Measurements from ENCODE around the gene MAML2.

MAML2 gene

GRCh38 chr11:96232132-96232531 is 110.9 kb downstream of the MAML2 start:
- no peak for DNase-seq

GRCh38 chr11:96230686-96231085 is 112.3 kb downstream of the MAML2 start:
- DNase-seq: no peak

GRCh38 chr11:96229354-96229977 is 113.5 kb downstream of the MAML2 start:
- DNase-seq: no peak

- no peak for DNase-seq
Measured at GRCh38 chr11:96228910-96229309, 114.1 kb downstream of the MAML2 start.

- no peak for DNase-seq
Measured at GRCh38 chr11:96228473-96228891, 114.5 kb downstream of the MAML2 start.

- DNase-seq: no peak
Measured at GRCh38 chr11:96227244-96227643, 115.8 kb downstream of the MAML2 start.

DNA sequence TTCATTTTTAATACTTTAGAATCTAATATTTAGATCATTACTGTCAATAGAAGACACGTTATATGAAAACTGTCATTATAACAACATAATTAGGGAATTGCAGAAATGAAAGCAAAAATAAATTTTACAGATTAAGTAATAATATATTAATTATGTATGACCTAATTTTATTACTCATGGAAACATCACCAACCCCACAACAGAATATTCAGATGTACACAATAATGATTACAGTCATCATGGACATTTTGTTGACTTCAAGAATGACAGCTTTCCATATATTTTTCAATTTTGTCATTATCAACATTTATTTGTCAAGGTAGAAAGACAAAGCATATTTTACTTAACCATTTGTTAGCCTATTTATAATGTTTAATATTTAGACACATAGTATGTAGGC is 119.9 kb downstream of the MAML2 start:
- no peak for DNase-seq

GRCh38 chr11:96222102-96222501 is 120.9 kb downstream of the MAML2 start:
- no peak for DNase-seq

GRCh38 chr11:96221244-96222070 is 121.5 kb downstream of the MAML2 start:
- DNase-seq: no peak

DNA sequence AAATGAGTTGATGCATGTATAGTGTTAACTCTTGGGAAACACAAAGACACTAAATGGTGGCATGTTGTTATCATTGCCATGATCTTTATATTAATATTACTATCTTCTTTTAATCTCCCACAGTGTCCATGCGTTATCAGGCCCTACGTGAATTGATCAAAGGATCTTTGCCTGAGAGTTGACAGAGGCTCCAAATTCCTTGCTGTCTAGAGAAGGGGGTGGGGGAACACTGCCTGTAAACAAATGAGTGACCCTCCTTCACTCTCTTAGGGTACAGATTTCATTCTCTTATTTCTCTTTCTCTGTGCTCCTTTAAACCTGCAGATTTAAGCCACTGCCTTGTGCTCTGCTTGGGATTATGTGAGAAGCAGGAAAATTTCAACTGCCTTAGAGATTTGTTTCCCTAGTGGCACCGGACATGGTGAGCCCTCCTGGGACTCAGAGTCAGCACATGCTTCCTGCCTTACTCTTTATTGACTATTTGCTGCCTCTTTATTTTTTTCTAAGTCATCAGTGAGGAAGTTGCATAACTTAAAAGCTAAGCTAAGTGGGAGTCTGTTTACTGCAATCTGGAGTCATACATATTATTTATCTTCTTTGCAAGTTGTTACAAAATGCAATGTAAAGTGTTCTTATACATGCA is 122.9 kb downstream of the MAML2 start:
- DNase-seq: no peak

DNA sequence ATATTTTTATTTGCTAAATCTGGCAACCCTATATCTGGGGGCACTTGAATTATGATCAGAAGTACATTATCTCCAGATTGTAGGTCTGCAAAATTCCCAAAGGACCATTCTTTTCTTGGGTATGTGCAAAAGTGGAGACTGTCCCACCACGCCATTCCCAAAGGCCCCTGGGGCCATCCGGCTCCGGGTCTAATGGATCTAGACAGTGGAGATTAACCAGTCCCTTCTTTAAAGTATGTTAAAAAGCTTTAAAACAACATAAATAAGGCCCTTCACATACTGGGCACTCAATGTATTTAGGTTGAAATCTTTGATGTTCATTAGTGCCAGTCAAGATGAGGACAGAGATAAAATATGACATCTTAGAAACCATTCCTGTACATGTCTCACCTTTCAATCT is 124.1 kb downstream of the MAML2 start:
- no peak for DNase-seq

GRCh38 chr11:96218006-96218405 is 125.0 kb downstream of the MAML2 start:
- DNase-seq: no peak

DNA sequence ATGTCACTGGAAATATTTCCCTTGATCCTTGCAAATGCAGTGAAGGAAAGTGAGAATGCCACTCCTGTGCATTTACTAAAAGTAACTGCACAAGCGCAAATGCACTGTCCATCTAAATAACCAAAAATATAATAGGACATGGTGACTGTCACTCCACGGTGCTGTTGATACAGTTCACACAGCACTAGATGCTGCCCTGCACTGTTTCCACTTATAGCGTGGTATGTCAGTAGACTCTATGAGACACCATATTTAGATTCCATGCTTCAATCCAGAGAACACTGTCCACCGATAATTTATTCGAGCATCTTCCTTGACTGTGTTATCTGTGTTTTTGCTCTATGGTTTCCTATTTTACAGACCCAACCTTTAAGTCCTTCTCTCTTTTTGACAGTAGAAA is 125.8 kb downstream of the MAML2 start:
- no peak for DNase-seq

- no peak for DNase-seq
Measured at GRCh38 chr11:96215826-96216225, 127.2 kb downstream of the MAML2 start.

- DNase-seq: no peak
Measured at GRCh38 chr11:96215110-96215782, 127.7 kb downstream of the MAML2 start.

DNA sequence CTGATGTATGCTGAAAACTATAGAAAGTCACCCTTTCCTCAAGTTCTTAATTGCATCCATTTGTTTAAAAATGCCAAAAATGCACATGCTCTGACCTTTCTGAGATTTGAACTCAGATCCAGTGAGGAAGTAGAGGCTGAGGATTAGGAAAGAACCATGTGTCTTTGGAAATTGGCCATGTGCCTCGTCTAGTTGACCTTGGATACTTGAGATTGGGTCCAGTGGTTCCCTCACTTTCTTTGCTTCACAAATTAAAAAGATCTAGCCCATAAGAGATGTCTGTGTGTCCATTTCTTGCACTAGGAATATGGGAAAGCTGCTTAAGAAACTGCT is 128.3 kb downstream of the MAML2 start:
- no peak for DNase-seq

DNA sequence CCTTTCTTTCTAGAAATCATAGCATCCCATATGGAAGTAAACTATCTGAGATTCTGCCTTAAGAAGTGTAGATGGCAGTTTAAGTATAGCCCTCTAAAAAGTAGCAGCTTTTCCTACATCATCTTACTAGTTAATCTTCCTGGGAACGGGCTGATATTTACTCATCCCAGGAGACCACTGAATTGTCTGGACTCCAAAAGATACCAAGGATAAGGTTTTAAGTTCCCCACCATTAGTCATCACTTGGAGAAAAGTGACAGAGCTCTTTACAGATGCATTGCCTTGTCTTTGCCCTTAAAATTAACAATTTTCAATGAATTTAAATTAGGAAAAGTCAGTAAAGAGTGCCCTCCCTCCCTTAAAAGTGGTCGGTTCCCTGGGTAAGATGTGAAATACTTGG is 129.5 kb downstream of the MAML2 start:
- DNase-seq: no peak

DNA sequence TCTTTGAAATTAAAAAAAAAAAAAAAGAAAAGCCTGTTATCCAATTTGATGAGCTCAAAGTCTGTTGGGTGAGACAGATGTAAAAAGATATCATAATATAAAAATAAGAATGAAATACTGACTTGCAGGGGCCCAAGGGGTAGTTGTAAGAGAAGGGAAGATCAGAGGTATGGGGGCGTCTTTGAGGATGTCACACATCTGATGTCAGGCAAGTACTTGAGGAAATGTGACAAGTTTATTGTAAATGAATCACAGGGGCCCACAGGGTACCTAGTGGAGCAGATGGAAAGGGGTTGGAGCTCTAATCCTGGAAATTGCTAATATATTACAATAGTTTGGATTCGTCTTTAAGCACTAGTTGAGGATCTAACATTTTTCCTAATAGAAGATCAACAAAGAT is 131.6 kb downstream of the MAML2 start:
- DNase-seq: no peak

- DNase-seq: no peak
Measured at GRCh38 chr11:96207459-96208449, 135.2 kb downstream of the MAML2 start.

DNA sequence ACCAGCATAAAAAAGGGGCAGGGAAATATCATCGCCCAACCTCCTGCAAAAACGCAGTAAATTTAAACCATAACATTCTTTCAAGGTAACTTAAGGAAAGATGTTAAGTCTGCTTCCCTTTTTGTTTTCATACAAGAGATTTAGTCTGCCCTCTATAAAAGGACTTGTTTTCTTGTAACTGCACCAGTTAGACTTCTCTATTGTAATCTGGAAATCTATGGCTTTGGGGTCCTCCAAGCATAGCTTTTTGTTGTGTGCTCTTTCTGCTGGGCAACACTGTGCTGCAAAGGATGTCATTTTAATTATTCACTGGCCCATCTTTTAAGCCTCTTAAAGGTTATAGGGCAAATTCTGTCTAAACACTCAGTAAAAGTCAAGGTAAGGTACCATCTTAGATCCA is 136.0 kb downstream of the MAML2 start:
- no peak for DNase-seq

- DNase-seq: no peak
Measured at GRCh38 chr11:96205460-96205809, 137.6 kb downstream of the MAML2 start.

- no peak for DNase-seq
Measured at GRCh38 chr11:96204721-96205459, 138.1 kb downstream of the MAML2 start.

Measured in right forelimb (tissue), 1 donor.